ENCODE data around the gene DERL3. TPM values are rescaled to one million over a fixed set of nuclear protein-coding genes. Genes with fewer than 3 reads are reported as not detected.

The DERL3 gene
- total RNA-seq, 1 donor, result 0.36 TPM

DNA sequence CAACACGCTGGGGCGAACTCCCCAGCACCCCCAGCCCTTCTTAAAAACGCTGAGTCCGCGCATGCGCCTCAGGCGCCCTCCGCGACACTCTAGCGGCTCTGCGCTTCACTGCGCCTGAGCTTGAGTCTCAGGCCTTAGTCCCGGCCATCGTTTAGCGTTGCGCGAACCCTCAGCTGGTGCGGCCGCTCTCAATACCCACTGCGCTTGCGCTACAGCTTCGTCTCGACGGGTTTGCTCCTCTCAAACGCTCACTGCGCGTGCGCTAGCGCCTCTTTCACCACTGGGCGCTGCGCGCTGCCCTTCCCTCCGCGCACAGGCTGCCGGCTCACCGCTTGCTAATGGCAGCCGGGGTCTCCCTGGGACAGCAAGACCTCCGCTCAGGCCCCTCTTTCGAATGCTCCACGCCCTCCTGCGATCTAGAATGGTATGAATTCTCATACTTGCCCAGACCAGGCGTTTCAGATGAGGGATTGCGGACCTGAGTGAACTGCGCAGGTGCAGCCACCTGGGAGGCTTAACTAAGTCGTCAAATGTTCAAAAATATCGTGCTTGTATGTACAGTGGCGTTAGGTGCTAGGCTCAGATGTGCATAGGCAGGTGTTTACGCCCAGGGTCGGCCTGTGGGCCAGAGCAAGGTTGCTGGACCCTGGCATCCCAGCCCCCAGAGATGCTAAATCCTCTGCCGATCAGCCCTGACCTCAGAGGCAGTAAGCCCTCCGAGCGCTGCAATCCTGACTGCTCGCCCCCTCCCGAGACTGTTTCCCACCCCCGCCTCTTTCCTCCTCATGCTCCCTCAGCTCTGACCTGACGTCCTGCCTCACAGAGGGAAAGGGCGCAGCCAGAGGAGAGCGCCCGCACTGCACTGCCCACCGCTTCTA, 19.0 kb upstream of the DERL3 start, which contains the start of gene SLC2A11:
TSS of gene SLC2A11 (plus strand) at position 270 of the 878 bp plus-strand sequence. CDS start at position 395, 125 bp downstream.
- DNase-seq (ENCODE audit: low read depth), result peak; percentile 97
- peak within 1 kb of the TSS; percentile 86 for H3K4me3 ChIP-seq (ENCODE audit: low read depth, low read length)
- TF ChIP-seq, protein P1, sequence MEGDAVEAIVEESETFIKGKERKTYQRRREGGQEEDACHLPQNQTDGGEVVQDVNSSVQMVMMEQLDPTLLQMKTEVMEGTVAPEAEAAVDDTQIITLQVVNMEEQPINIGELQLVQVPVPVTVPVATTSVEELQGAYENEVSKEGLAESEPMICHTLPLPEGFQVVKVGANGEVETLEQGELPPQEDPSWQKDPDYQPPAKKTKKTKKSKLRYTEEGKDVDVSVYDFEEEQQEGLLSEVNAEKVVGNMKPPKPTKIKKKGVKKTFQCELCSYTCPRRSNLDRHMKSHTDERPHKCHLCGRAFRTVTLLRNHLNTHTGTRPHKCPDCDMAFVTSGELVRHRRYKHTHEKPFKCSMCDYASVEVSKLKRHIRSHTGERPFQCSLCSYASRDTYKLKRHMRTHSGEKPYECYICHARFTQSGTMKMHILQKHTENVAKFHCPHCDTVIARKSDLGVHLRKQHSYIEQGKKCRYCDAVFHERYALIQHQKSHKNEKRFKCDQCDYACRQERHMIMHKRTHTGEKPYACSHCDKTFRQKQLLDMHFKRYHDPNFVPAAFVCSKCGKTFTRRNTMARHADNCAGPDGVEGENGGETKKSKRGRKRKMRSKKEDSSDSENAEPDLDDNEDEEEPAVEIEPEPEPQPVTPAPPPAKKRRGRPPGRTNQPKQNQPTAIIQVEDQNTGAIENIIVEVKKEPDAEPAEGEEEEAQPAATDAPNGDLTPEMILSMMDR (IDR thresholded peaks at IDR 0.05; ENCODE audit: insufficient read depth, low read length), result peak; percentile 51

DNA sequence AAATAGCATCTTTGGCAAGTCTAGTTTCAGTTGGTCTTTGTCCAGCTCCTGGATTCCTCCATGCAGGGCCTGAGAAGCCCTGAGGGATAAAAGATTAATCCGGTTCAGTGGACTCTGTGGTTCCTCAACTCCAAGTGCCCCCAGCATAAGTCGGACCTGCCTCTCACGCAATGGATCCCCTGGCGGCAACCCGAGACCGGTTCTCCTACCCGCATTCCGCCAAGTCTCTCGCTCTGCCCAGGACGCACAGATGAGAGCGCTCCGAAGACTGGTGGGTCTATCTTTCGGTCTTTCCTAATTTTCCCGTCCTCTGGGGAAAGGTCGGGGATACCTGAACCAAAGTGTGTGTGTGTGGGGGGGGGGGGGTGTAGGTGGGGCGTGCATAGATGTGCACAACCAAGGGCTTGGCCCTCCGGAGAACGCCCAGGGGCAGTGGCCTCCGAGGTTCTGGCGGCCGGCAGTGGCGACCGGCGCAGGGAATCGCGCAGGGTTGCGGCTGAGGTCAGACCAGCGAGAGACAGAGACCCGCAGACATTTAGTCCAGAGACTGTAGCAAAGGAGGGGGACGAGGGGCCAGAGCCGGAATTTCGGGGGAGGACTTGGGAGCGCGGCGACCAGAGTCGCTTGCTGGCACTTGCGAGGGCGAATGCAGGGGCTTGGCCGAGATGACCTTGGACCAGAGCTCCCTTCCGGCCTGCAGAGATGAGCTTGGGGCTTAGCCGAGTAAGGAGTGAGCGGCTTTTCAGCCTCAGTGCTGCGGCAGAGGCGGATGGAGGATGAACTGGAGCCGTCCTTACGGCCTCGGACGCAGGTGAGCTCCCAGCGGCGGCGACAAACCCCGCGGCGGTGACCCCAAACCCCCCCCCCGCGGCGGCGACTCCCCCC, 18.2 kb upstream of the DERL3 start:
- peak overlapping the region; percentile 86 for H3K4me3 ChIP-seq (ENCODE audit: low read depth, low read length)
- peak; percentile 56 for DNase-seq (ENCODE audit: low read depth)
- TF ChIP-seq, protein P1 (IDR thresholded peaks at IDR 0.05; ENCODE audit: insufficient read depth, low read length), result peak; percentile 30

DNA sequence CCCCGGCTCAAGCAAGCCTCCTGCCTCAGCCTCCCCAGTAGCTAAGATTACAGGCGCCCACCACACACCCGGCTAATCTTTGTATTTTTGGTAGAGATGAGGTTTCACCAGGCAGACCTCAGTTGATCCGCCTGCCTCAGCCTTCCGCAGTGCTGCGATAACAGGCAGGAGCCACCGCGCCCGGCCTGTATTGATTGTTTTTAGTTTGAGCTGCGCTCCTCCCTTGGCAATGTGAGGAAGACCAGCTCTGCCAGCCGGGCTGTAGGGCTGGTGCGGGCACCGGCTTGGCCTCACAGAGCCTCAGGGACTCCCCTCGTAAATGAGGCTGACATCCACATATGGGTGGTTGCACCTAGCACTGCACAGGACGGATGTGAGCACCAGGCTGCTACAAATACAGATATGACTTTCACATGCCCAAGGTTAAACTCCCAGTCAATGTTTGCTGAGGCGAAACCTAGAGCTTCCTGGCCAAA, 11.4 kb upstream of the DERL3 start:
- no peak for DNase-seq (ENCODE audit: low read depth)
- no peak overlapping the region for H3K4me3 ChIP-seq (ENCODE audit: low read depth, low read length)
- TF ChIP-seq, protein P1 (IDR thresholded peaks at IDR 0.05; ENCODE audit: insufficient read depth, low read length), result no peak

DNA sequence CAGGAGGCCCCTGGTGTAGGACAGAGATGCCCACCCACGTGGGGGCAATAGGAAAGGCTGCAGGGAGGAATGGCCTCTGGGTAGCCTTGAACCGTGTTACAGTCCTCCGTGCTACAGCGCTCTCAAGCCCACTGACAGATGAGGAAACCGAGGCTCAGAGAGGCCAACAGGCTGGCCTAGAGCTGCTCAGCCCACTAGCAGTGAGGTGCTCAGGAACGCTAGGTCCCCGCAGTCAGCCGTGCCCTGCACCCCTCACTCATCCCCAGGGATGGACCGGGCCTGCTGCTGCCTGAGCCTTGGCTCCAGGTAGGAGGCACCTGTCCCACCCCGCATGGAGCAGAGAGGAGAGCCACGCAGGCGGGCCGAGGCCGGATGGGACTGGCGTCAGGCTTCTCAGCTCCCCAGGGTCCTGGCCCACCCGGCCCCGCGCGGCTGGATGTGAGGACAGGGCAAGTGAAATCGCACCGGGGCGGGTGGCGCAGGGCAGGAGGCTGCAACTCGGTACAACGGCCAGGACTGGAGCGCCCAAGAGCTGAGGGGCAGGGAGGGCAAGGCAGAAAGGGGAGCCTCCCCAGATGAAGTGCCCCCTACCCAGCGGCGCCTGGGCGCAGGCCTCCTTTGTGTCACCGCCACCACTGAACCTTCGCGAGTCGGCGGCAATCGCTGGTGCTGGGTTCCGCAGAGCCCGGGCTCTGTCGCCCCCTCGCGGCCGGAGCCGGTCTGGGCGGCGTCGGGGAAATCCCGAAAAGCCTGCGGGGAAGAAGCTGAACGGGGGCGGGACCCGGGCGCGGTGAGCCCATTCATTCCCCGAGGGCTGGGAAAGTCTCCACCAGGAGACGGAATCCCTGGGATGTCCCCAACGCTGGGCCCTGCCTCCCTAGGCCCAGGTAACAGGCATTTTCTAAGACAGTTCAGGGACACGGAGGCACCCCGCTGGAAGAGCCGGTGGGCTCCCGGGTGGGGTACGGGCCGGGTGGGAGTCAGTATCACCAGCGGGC, 10.5 kb upstream of the DERL3 start:
- TF ChIP-seq, protein P1 (IDR thresholded peaks at IDR 0.05; ENCODE audit: insufficient read depth, low read length), result peak; percentile 96
- DNase-seq (ENCODE audit: low read depth), result peak; percentile 63
- no peak overlapping the region for H3K4me3 ChIP-seq (ENCODE audit: low read depth, low read length)

DNA sequence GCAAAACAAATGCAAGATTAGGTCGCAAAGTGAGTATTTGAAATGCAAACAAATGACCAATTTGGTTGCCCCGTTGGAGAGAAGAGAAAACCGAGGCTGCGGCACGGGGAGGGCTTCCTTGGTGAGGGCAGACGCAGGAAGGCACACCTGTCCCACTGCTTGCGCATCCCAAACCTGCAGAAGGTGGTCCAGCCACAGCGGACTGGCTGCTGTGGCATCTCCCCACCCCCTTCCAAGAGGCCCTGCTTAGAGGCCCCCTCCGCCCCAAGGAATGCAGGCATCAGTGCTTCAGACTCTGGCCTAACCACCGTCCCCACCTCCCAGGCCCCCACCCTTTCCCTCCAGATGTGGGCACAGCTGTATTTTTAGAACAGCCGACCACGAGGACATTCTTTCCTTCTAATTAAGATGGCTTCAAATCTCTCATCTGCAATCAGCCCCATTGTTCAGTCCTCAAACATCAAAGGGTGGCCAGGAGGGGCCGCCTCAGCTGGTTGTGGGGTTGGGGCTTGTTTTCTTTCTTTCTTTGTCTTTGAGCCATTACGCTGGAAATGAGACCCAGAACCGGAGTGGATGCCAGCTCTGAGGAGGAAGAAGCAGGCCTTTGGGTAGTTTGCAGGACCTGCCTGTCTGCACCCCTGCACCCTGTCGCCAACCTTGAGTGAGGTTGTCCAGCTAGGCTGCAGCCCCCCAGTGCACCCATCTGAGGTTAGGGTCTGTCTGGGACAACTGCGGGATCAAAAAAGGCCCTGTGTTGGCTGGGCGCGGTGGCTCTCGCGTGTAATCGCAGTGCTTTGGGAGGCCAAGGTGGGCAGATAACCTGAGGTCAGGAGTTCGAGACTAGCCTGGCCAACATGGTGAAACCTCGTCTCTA, 9.4 kb upstream of the DERL3 start:
- no peak overlapping the region for H3K4me3 ChIP-seq (ENCODE audit: low read depth, low read length)
- TF ChIP-seq, protein P1 (IDR thresholded peaks at IDR 0.05; ENCODE audit: insufficient read depth, low read length), result no peak
- DNase-seq (ENCODE audit: low read depth), result no peak
